Tibial nerve (tissue), 4 donors: Measurements from ENCODE around the gene VSTM2L.

Experiments
- EP300 ChIP-seq, 2 donors: sonication (generic); formaldehyde crosslinking; IDR thresholded peaks; one replicate each; pipeline ENCODE4 v1.6.1; 2017; ENCODE audit warnings: antibody characterized with exemption in 2 of 2, mild to moderate bottlenecking in 1 of 2
- TF ChIP-seq, protein P1 (sequence below), 5 experiments: fragments of 200-600 bp in 3 of 5; fragments of 450-650 bp in 2 of 5; sonication (generic) in 3 of 5; IDR thresholded peaks; one replicate each; pipeline ENCODE4 v1.5.1; 2016 to 2019; ENCODE audit warnings: antibody characterized with exemption in 5 of 5, mild to moderate bottlenecking in 3 of 5, moderate library complexity in 2 of 5

DNA sequence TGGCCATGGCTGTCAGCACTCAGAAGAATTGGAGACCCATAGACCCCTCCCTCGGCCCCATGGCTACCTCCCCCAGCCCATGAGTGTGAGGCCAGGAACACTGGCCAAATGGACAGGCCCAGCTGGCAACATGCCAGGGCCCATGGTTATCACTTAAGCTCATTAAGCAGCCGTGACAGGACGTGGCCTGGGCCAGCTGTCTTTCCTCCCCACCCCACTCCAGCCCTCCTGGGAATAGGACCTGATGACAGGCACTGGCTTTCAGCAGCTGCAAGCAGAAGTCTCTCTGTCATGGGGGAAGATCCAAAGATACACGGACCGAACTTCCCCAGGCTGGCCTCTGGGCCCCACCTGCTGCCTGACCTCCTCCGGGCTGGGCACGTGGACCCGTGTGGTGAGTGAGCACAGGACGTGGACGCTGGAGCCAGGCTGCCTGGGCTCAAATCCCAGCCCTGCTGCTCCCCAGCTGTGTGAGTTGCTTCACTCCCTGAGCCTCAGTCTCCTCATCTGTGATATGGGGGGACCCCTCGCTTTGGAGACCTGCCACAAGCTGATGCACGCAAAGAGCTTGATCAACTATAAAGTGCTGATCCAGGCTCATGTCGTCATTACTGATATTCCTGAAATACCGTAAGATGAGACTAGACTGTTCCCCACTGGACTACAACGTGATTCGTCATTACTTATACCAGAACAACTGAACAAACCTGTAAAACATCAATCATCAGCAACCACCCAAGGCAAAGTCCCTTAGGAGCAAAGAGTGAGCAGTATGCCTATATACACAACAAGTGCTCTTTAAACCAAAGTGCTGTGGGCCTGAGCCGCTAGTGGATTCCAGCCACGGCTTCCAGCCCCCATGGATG is 22.0 kb upstream of the VSTM2L start:
- TF ChIP-seq EP300 (IDR thresholded peaks at IDR 0.05), result no peak
- TF ChIP-seq, protein P1, sequence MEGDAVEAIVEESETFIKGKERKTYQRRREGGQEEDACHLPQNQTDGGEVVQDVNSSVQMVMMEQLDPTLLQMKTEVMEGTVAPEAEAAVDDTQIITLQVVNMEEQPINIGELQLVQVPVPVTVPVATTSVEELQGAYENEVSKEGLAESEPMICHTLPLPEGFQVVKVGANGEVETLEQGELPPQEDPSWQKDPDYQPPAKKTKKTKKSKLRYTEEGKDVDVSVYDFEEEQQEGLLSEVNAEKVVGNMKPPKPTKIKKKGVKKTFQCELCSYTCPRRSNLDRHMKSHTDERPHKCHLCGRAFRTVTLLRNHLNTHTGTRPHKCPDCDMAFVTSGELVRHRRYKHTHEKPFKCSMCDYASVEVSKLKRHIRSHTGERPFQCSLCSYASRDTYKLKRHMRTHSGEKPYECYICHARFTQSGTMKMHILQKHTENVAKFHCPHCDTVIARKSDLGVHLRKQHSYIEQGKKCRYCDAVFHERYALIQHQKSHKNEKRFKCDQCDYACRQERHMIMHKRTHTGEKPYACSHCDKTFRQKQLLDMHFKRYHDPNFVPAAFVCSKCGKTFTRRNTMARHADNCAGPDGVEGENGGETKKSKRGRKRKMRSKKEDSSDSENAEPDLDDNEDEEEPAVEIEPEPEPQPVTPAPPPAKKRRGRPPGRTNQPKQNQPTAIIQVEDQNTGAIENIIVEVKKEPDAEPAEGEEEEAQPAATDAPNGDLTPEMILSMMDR (IDR thresholded peaks at IDR 0.05), result no peak
